Activated naive CD8-positive, alpha-beta T cell treated with anti-CD3 and anti-CD28 coated beads, Interleukin-2, amount 10 ng/mL, durations not matched to agents 7 days and 5 days (primary cell): ENCODE results near the gene ALPI. TPM values are rescaled to one million over a fixed set of nuclear protein-coding genes. Genes with fewer than 3 reads are reported as not detected.

Experiments
- ATAC-seq: fragments of 150-1000 bp; cut with Tn5 transposase; one replicate; pipeline ENCODE4 v1.10.0; 2021; ENCODE audit warnings: low read depth, moderate library complexity
- POLR2A ChIA-PET: fragments of 350-600 bp; sonication (Branson Sonifier 250); formaldehyde crosslinking; loops from one replicate; lab custom pipeline; 2021; ENCODE audit warnings: antibody characterized with exemption; lab: Charles Lee
- DNase-seq: peaks from one replicate; pipeline ENCODE4 v3.0.0; 2021
- H3K27ac Mint-ChIP-seq: one replicate; pipeline ENCODE4 v1.8.0; 2022; ENCODE audit warnings: mild to moderate bottlenecking, mixed read lengths
- H3K27me3 Mint-ChIP-seq: one replicate; pipeline ENCODE4 v1.8.0; 2022; ENCODE audit warnings: mild to moderate bottlenecking, moderate library complexity, mixed read lengths
- H3K36me3 Mint-ChIP-seq: one replicate; pipeline ENCODE4 v1.8.0; 2021; ENCODE audit warnings: mild to moderate bottlenecking, mixed read lengths
- H3K4me1 Mint-ChIP-seq: one replicate; pipeline ENCODE4 v1.8.0; 2021; ENCODE audit warnings: mixed read lengths
- H3K4me3 Mint-ChIP-seq: one replicate; pipeline ENCODE4 v1.8.0; 2022; ENCODE audit warnings: mild to moderate bottlenecking, moderate library complexity, mixed read lengths
- H3K9me3 Mint-ChIP-seq: one replicate; pipeline ENCODE4 v1.8.0; 2021; ENCODE audit warnings: mixed read lengths
- total RNA-seq, 2 experiments: library from RNA; stranded (reverse); gene quantifications; one replicate each; pipeline ENCODE4 v1.2.3, GENCODE V29; 2021

The ALPI gene
- total RNA-seq, 2 experiments from 2014 or later, result not detected

DNA sequence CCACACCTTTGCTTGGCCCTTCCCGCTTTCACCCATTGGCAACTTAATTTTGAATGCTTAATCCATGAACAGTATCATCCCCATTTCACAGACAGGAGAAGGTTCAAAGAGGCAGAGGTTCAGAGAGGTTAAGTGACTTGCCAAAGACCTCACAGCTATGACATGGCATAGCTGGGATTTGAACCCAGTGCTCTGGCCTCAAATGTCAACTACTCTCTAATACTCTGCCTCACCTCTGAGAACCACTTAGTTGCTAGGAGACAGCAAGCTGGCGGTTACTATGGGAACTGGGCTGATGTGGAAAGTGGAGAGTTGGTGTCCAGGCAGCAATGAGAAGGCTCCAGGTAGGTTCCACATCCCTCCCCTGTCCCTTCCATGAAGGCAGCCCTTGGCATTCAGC lies 48.5 kb downstream of the ALPI start:
- Mint-ChIP-seq H3K27me3 (peaks cover 37% of the 10 kb centered on the region), H3K4me1 (peaks cover 4% of the 10 kb centered on the region), H3K36me3 (no peaks in the 10 kb centered on the region), H3K27ac (no peak overlapping the region), H3K4me3 (no peak overlapping the region), H3K9me3 (no peaks in the 10 kb centered on the region)
- POLR2A ChIA-PET, result no interaction called here
- no peak for DNase-seq
- no peak for ATAC-seq

DNA sequence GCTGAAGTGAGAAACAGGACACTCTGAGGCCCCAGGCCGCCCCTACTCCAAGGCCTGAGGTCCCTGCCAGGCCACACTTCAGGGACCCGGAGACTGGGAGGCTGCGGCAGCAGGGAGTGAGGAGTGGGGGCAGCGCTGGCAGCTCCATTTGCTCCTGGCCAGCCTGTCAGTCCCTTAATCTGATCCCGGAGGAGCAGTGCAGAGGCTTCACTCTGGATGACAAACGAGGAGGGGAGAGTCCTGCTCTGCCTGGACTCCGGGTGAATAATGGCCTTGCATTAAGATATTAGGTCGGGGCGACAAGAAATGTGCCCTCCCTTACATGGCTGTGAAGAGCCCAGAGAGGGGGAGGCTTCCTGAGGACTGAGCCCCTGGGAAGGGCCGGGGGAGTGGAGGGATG lies 49.9 kb downstream of the ALPI start:
- ATAC-seq, result no peak
- Mint-ChIP-seq H3K4me3 (no peak overlapping the region), H3K9me3 (no peaks in the 10 kb centered on the region), H3K4me1 (peaks cover 4% of the 10 kb centered on the region), H3K27me3 (peaks cover 35% of the 10 kb centered on the region), H3K27ac (no peak overlapping the region), H3K36me3 (no peaks in the 10 kb centered on the region)
- POLR2A ChIA-PET, result no interaction called here
- DNase-seq, result no peak

- ATAC-seq (no peak), DNase-seq (no peak)
- Mint-ChIP-seq H3K9me3 (no peaks in the 10 kb centered on the region), H3K4me1 (peaks cover 4% of the 10 kb centered on the region), H3K36me3 (no peaks in the 10 kb centered on the region), H3K27ac (no peak overlapping the region), H3K4me3 (no peak overlapping the region), H3K27me3 (peaks cover 32% of the 10 kb centered on the region)
- POLR2A ChIA-PET, result no interaction called here
Measured at GRCh38 chr2:232506709-232507108, 50.8 kb downstream of the ALPI start.

GRCh38 chr2:232508251-232508650 lies 52.3 kb downstream of the ALPI start:
- no peak overlapping the region for H3K4me3 Mint-ChIP-seq
- H3K4me1 Mint-ChIP-seq, result no peaks in the 10 kb centered on the region
- DNase-seq (no peak), ATAC-seq (no peak)
- H3K36me3 Mint-ChIP-seq, result no peaks in the 10 kb centered on the region
- peaks cover 24% of the 10 kb centered on the region for H3K27me3 Mint-ChIP-seq
- POLR2A ChIA-PET, result no interaction called here
- H3K27ac Mint-ChIP-seq, result no peak overlapping the region
- H3K9me3 Mint-ChIP-seq, result no peaks in the 10 kb centered on the region

Other genes starting within 250 kb of the ALPI start
- not detected for gene ALPP, start 77.4 kb upstream of the ALPI start, total RNA-seq
- not detected for gene ALPG, start 49.3 kb upstream of the ALPI start, total RNA-seq
- not detected for gene ECEL1, start 31.7 kb downstream of the ALPI start, total RNA-seq
- not detected for gene PRSS56, start 64.2 kb downstream of the ALPI start, total RNA-seq
- not detected for gene CHRND, start 70.0 kb downstream of the ALPI start, total RNA-seq
- gene CHRNG, start 83.5 kb downstream of the ALPI start, total RNA-seq, result not detected
- gene TIGD1, start 94.4 kb downstream of the ALPI start, total RNA-seq, result 10 to 100 TPM; 11.7 to 12.8 TPM
- 10 to 100 TPM; 61.0 to 65.2 TPM for gene EIF4E2, start 94.5 kb downstream of the ALPI start, total RNA-seq
- gene EFHD1, start 177.5 kb downstream of the ALPI start, total RNA-seq, result 1 to 10 TPM; 7.6 to 8.8 TPM
- gene GIGYF2, start 241.2 kb downstream of the ALPI start, total RNA-seq, result 10 to 100 TPM; 66.8 to 67.5 TPM